ENCODE measurements around the gene RHOC. TPM values are rescaled to one million over a fixed set of nuclear protein-coding genes. Genes with fewer than 3 reads are reported as not detected.
A peak's percentile ranks its signal among the peaks of the same experiment; 100 is the strongest.

Gene RHOC
- total RNA-seq, 1 experiment from 2014 or later, result 121 TPM

DNA sequence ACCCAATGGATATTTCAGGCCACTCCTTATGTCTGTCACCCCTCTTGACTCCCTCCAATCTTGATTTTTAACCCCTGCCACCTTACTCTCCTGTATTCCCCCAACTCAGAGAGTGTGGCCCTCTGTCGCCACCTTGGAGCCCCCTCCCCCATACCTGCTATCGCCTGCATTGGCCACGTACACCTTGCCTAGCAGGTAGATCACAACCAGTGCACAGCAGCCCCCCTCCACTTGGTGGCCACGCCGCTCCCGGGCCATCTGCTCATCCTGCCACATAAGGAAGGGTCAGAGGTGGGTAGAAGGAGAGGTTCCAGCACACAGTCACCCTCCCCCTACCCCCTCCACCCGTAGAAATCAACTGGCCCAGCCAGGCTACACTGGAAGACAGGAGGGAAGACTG is 5.3 kb upstream of the RHOC start:
- Histone ChIP-seq H3K27me3 (ENCODE audit: control insufficient read depth, insufficient read depth, low read length) (peaks cover 39% of the 10 kb centered on the region), H3K36me3 (replicated peaks; ENCODE audit: control insufficient read depth, insufficient read depth, low read length) (peaks cover 3% of the 10 kb centered on the region), H3K4me3 (ENCODE audit: insufficient read depth, low read depth, low read length) (no peak overlapping the region)
- no peak for DNase-seq

- H3K4me3 ChIP-seq (ENCODE audit: insufficient read depth, low read depth, low read length), result no peak overlapping the region
- no peak for DNase-seq
Observed at GRCh38 chr1:112711670-112712069, 4.7 kb upstream of the RHOC start.

GRCh38 chr1:112711041-112711440 is 4.1 kb upstream of the RHOC start:
- peak; percentile 73 for DNase-seq
- peaks cover 3% of the 10 kb centered on the region for H3K36me3 ChIP-seq (replicated peaks; ENCODE audit: control insufficient read depth, insufficient read depth, low read length)
- H3K4me3 ChIP-seq (ENCODE audit: insufficient read depth, low read depth, low read length), result no peak overlapping the region
- H3K27me3 ChIP-seq (ENCODE audit: control insufficient read depth, insufficient read depth, low read length), result peaks cover 40% of the 10 kb centered on the region

More at GRCh38 chr1:112711670-112712069, 4.7 kb upstream of the RHOC start:
- Histone ChIP-seq H3K36me3 (replicated peaks; ENCODE audit: control insufficient read depth, insufficient read depth, low read length) (peaks cover 3% of the 10 kb centered on the region), H3K27me3 (ENCODE audit: control insufficient read depth, insufficient read depth, low read length) (peaks cover 39% of the 10 kb centered on the region)

GRCh38 chr1:112710586-112710985 is 3.7 kb upstream of the RHOC start:
- Histone ChIP-seq H3K4me3 (ENCODE audit: insufficient read depth, low read depth, low read length) (no peak overlapping the region), H3K36me3 (replicated peaks; ENCODE audit: control insufficient read depth, insufficient read depth, low read length) (peaks cover 3% of the 10 kb centered on the region), H3K27me3 (ENCODE audit: control insufficient read depth, insufficient read depth, low read length) (peaks cover 40% of the 10 kb centered on the region)
- DNase-seq, result no peak

- H3K27me3 ChIP-seq (ENCODE audit: control insufficient read depth, insufficient read depth, low read length), result peaks cover 38% of the 10 kb centered on the region
- DNase-seq, result no peak
- H3K4me3 ChIP-seq (ENCODE audit: insufficient read depth, low read depth, low read length), result no peak overlapping the region
- H3K36me3 ChIP-seq (replicated peaks; ENCODE audit: control insufficient read depth, insufficient read depth, low read length), result peaks cover 3% of the 10 kb centered on the region
Observed at GRCh38 chr1:112710159-112710558, 3.2 kb upstream of the RHOC start.

DNA sequence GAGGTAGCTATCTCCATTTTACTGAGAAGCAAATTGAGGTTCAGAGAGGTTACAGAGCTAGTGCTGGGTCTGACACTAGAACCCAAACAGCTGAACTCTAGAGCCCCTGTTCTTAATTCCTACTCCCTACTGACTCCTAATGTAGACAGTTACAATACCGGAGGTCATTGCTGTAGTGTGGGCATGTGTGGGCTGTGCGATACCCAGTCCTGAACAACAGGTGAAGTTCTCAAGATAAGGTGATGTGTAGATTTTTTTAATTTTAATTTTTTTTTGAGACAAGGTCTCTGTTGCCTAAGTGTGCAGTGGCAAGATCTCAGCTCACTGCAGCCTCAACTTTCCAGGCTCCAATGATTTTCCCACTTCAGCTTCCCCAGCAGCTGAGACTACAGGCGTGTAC is 1.6 kb upstream of the RHOC start:
- no peak for DNase-seq

GRCh38 chr1:112708002-112708448 is 1.1 kb upstream of the RHOC start:
- peaks cover 33% of the 10 kb centered on the region for H3K27me3 ChIP-seq (ENCODE audit: control insufficient read depth, insufficient read depth, low read length)
- no peak overlapping the region for H3K4me3 ChIP-seq (ENCODE audit: insufficient read depth, low read depth, low read length)
- DNase-seq, result no peak
- H3K36me3 ChIP-seq (replicated peaks; ENCODE audit: control insufficient read depth, insufficient read depth, low read length), result peaks cover 3% of the 10 kb centered on the region

More for the DNA sequence above, 1.6 kb upstream of the RHOC start:
- Histone ChIP-seq H3K36me3 (replicated peaks; ENCODE audit: control insufficient read depth, insufficient read depth, low read length) (peaks cover 3% of the 10 kb centered on the region), H3K27me3 (ENCODE audit: control insufficient read depth, insufficient read depth, low read length) (peaks cover 34% of the 10 kb centered on the region), H3K4me3 (ENCODE audit: insufficient read depth, low read depth, low read length) (no peak overlapping the region)

GRCh38 chr1:112707221-112708001 is 484 bp upstream of the RHOC start:
- H3K4me3 ChIP-seq (ENCODE audit: insufficient read depth, low read depth, low read length), result peak overlapping the region; percentile 92
- H3K36me3 ChIP-seq (replicated peaks; ENCODE audit: control insufficient read depth, insufficient read depth, low read length), result peaks cover 3% of the 10 kb centered on the region
- peaks cover 37% of the 10 kb centered on the region for H3K27me3 ChIP-seq (ENCODE audit: control insufficient read depth, insufficient read depth, low read length)
- peak; percentile 97 for DNase-seq

DNA sequence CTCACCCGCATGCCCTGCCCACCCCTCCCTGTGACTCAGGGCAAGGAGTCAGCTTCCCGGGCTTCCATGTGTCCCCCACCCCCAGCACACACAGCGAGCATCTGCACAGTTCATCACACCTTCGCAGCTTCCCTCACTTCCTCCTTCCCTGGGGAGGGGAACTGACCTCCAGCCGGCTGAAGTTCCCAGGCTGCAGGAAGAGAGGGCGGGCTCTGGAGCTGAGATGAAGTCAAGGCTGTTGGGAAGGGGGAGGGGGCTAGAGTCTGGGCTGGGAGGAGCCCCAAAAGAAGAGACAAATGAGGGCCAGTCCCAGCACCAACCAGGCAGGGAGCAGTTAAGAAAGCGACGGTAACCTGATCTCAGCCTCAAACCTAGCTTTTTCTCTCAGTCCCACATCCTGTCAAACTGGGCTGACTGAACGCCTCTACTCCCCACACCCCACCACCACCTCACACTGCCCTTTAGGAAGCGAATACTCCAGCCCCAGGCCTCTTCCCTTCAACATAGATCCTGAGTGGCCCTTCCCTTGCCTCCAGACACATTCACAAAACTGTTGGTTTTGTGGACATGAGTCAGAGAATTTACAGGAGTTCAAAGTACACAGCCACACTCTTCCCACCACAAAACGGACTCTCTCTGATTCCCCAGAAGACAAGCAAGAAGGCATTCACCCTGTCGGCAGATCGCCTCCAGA is 1.8 kb downstream of the RHOC start:
- Histone ChIP-seq H3K4me3 (ENCODE audit: insufficient read depth, low read depth, low read length) (peak overlapping the region; percentile 92), H3K36me3 (replicated peaks; ENCODE audit: control insufficient read depth, insufficient read depth, low read length) (no peaks in the 10 kb centered on the region; the same call in none of the 2 replicates), H3K27me3 (ENCODE audit: control insufficient read depth, insufficient read depth, low read length) (peaks cover 34% of the 10 kb centered on the region)
- DNase-seq, result peak; percentile 96

DNA sequence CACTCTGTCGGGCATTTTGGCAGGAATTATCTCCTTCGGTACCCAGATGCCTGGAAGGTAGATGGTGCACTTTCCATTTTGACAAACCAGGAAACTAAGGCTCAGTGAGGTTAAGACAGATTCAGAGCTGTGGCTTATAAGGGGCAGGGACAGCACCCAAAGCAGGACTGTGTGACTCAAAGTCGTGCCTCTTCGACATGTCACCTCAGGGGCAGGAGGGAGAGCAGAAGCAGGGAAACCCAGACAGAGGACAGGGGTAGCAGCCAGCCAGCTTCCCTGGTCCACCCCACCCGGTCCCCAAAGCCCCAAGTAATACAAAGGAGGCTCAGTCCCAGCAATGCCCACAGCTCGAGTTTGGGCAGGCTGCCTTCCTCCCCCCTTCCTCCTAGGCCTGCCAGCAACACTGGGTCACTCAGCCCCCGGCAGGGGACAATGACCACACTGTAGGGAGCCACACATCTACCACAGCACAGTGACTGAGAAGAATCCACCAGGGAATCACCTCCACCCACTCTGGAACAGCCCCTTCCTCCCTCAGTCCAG is 2.5 kb downstream of the RHOC start:
- Histone ChIP-seq H3K27me3 (ENCODE audit: control insufficient read depth, insufficient read depth, low read length) (peaks cover 40% of the 10 kb centered on the region), H3K36me3 (replicated peaks; ENCODE audit: control insufficient read depth, insufficient read depth, low read length) (peaks cover 3% of the 10 kb centered on the region), H3K4me3 (ENCODE audit: insufficient read depth, low read depth, low read length) (peak overlapping the region; percentile 20)
- no peak for DNase-seq

DNA sequence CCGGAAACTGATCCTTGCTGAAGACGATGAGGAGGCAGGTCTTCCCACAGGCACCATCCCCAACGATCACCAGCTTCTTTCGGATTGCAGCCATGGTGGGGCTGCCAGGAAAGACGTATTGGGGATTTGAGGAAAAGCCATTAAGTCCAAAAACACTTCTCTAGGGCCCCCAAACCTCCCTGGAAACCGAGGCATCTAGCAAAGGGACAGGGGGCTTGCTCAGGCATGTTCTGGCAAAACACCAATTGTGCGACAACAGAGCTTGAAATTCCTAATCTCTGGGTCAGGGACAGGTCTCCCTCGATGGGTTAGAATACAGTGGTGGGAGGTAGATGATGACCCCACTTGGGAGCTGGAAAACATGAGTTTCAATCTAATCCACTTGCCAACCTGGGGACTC is 3.2 kb downstream of the RHOC start:
- H3K27me3 ChIP-seq (ENCODE audit: control insufficient read depth, insufficient read depth, low read length), result peaks cover 43% of the 10 kb centered on the region
- no peak overlapping the region for H3K4me3 ChIP-seq (ENCODE audit: insufficient read depth, low read depth, low read length)
- H3K36me3 ChIP-seq (replicated peaks; ENCODE audit: control insufficient read depth, insufficient read depth, low read length), result peaks cover 5% of the 10 kb centered on the region
- DNase-seq, result no peak

DNA sequence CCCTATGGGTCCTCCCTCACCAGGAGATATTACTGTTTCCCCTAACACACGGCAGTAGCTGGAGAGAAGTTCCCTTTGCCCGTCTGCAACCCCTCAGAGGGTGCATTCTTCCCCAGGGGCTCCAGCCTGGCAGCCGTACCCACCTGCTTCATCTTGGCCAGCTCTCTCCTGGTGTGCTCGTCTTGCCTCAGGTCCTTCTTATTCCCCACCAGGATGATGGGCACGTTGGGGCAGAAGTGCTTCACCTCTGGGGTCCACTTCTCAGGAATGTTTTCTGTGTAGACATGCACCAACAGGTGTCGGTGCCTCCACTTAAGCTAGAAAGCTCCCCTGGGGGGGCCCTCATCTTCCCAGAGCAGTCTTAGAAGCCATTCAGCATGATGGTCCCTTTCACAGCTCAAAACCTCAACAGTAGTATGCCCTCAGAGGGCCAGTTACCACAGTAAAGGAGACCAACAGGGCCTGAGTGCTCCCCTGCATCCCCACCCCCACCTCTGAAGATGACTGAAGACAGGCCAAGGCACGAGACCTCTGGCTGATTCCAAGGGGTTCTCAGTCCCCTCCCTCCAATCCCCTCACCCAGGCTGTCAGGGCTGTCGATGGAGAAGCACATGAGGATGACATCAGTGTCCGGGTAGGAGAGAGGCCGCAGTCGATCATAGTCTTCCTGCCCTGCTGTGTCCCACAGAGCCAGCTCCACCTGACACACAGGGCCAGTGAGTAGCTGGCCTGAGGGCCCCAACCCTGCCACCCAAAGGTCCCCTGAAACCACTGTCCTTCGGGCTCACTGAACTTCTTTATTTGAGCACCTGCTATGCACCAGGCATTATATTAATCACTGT is 4.3 kb downstream of the RHOC start:
- DNase-seq, result no peak

GRCh38 chr1:112702067-112702395 is 4.9 kb downstream of the RHOC start:
- DNase-seq, result no peak
- H3K27me3 ChIP-seq (ENCODE audit: control insufficient read depth, insufficient read depth, low read length), result peaks cover 38% of the 10 kb centered on the region
- peaks cover 7% of the 10 kb centered on the region for H3K36me3 ChIP-seq (replicated peaks; ENCODE audit: control insufficient read depth, insufficient read depth, low read length)
- no peak overlapping the region for H3K4me3 ChIP-seq (ENCODE audit: insufficient read depth, low read depth, low read length)

More for the DNA sequence above, 4.3 kb downstream of the RHOC start:
- peaks cover 41% of the 10 kb centered on the region for H3K27me3 ChIP-seq (ENCODE audit: control insufficient read depth, insufficient read depth, low read length)
- no peak overlapping the region for H3K4me3 ChIP-seq (ENCODE audit: insufficient read depth, low read depth, low read length)
- H3K36me3 ChIP-seq (replicated peaks; ENCODE audit: control insufficient read depth, insufficient read depth, low read length), result peaks cover 7% of the 10 kb centered on the region

Measured in H7 (cell line).